Activated CD4-positive, alpha-beta T cell treated with anti-CD3 and anti-CD28 coated beads, Interleukin-2, amount 10 ng/mL, durations not matched to agents 7 days and 5 days (primary cell): ENCODE data around the gene CDC26. TPM values are rescaled to one million over a fixed set of nuclear protein-coding genes. Genes with fewer than 3 reads are reported as not detected.

Experiments
- CTCF ChIA-PET: fragments of 350-600 bp; sonication (Branson Sonifier 250); formaldehyde crosslinking; loops from one replicate; lab custom pipeline; 2021; ENCODE audit warnings: antibody characterized with exemption; lab: Charles Lee
- POLR2A ChIA-PET: fragments of 350-600 bp; sonication (Branson Sonifier 250); formaldehyde crosslinking; loops from one replicate; lab custom pipeline; 2021; ENCODE audit warnings: antibody characterized with exemption; lab: Charles Lee
- DNase-seq: peaks from one replicate; pipeline ENCODE4 v3.0.0-alpha.2; 2020
- H3K27ac Mint-ChIP-seq: one replicate; pipeline ENCODE4 v1.8.0; 2021; ENCODE audit warnings: mild to moderate bottlenecking, moderate library complexity, mixed read lengths
- H3K27me3 Mint-ChIP-seq: one replicate; pipeline ENCODE4 v1.8.0; 2021; ENCODE audit warnings: mixed read lengths
- H3K36me3 Mint-ChIP-seq: one replicate; pipeline ENCODE4 v1.8.0; 2021; ENCODE audit warnings: low read depth, mixed read lengths
- H3K4me1 Mint-ChIP-seq: one replicate; pipeline ENCODE4 v1.8.0; 2021; ENCODE audit warnings: mixed read lengths
- H3K4me3 Mint-ChIP-seq: one replicate; pipeline ENCODE4 v1.8.0; 2021; ENCODE audit warnings: mild to moderate bottlenecking, moderate library complexity, mixed read lengths
- H3K9me3 Mint-ChIP-seq: one replicate; pipeline ENCODE4 v1.8.0; 2021; ENCODE audit warnings: mixed read lengths
- total RNA-seq, 2 experiments: library from RNA; stranded (reverse); gene quantifications; one replicate each; pipeline ENCODE4 v1.2.3, GENCODE V29; 2021

Gene CDC26
- total RNA-seq, 2 experiments from 2014 or later: 28.8 to 31.0 TPM

- DNase-seq: no peak
- Mint-ChIP-seq H3K4me3 (no peak overlapping the region), H3K27ac (no peak overlapping the region), H3K36me3 (peaks cover 9% of the 10 kb centered on the region), H3K27me3 (no peaks in the 10 kb centered on the region), H3K4me1 (peaks cover 30% of the 10 kb centered on the region), H3K9me3 (no peaks in the 10 kb centered on the region)
- ChIA-PET CTCF (interaction anchor here (0.6 kb wide), 1 partner anchor 57 kb away, joined by 3 read pairs; no protein-coding TSS in a partner anchor), POLR2A (no interaction called here)
These were observed 47.9 kb downstream of the CDC26 start for GRCh38 chr9:113227436-113227835.

GRCh38 chr9:113223963-113224362, 51.4 kb downstream of the CDC26 start:
- Mint-ChIP-seq H3K4me3 (no peak overlapping the region), H3K4me1 (peaks cover 48% of the 10 kb centered on the region), H3K27ac (no peak overlapping the region), H3K9me3 (no peaks in the 10 kb centered on the region), H3K36me3 (peaks cover 9% of the 10 kb centered on the region), H3K27me3 (no peaks in the 10 kb centered on the region)
- ChIA-PET POLR2A (no interaction called here), CTCF (no interaction called here)
- DNase-seq: no peak

- Mint-ChIP-seq H3K4me1 (peaks cover 47% of the 10 kb centered on the region), H3K9me3 (no peaks in the 10 kb centered on the region), H3K4me3 (peak overlapping the region; percentile 94), H3K27me3 (no peaks in the 10 kb centered on the region), H3K27ac (peak overlapping the region; percentile 93), H3K36me3 (peaks cover 4% of the 10 kb centered on the region)
- ChIA-PET CTCF (interaction anchor here (0.6 to 1.5 kb wide), 4 partner anchors 19 to 133 kb away, joined by 3 to 6 read pairs (median 3); partner anchors contain the start of genes CDC26 and PRPF4), POLR2A (no interaction called here)
- no peak for DNase-seq
These were observed 52.9 kb downstream of the CDC26 start for GRCh38 chr9:113222482-113222841.

GRCh38 chr9:113221800-113222481, 53.4 kb downstream of the CDC26 start:
- peaks cover 47% of the 10 kb centered on the region for H3K4me1 Mint-ChIP-seq
- H3K27me3 Mint-ChIP-seq: no peaks in the 10 kb centered on the region
- H3K36me3 Mint-ChIP-seq: peaks cover 4% of the 10 kb centered on the region
- CTCF ChIA-PET: interaction anchor here (0.6 to 1.5 kb wide), 9 partner anchors 20 to 134 kb away, joined by 3 to 6 read pairs (median 3); partner anchors contain the start of genes CDC26 and PRPF4
- POLR2A ChIA-PET: no interaction called here
- no peaks in the 10 kb centered on the region for H3K9me3 Mint-ChIP-seq
- peak overlapping the region; percentile 93 for H3K27ac Mint-ChIP-seq
- H3K4me3 Mint-ChIP-seq: peak overlapping the region; percentile 94
- no peak for DNase-seq

GRCh38 chr9:113221003-113221799, 54.2 kb downstream of the CDC26 start, which contains the start of the genes FKBP15 and SLC31A1:
TSS of gene FKBP15 (minus strand) at chr9:113221277. CDS start at chr9:113221243, 34 bp downstream.
TSS of gene SLC31A1 (plus strand) at chr9:113221544. CDS start at chr9:113256149, 34,605 bp downstream.
- CTCF ChIA-PET: interaction anchor here (0.7 to 1.7 kb wide), 11 partner anchors 12 to 361 kb away, joined by 3 to 6 read pairs (median 3); partner anchors contain the start of genes CDC26 and PRPF4
- POLR2A ChIA-PET: interaction anchor here (0.6 to 1.3 kb wide), 3 partner anchors 11 to 1305 kb away, joined by 3 to 4 read pairs (median 3); no protein-coding TSS in a partner anchor
- H3K27me3 Mint-ChIP-seq: no peaks in the 10 kb centered on the region

GRCh38 chr9:113220467-113221002, 54.8 kb downstream of the CDC26 start:
- DNase-seq: peak; percentile 9
- H3K4me3 Mint-ChIP-seq: peak overlapping the region; percentile 94
- CTCF ChIA-PET: interaction anchor here (0.6 to 1.7 kb wide), 11 partner anchors 13 to 361 kb away, joined by 3 to 6 read pairs (median 4); partner anchors contain the start of genes CDC26 and PRPF4
- H3K4me1 Mint-ChIP-seq: peaks cover 51% of the 10 kb centered on the region
- peak overlapping the region; percentile 93 for H3K27ac Mint-ChIP-seq
- no peaks in the 10 kb centered on the region for H3K27me3 Mint-ChIP-seq
- peaks cover 7% of the 10 kb centered on the region for H3K36me3 Mint-ChIP-seq
- H3K9me3 Mint-ChIP-seq: no peaks in the 10 kb centered on the region
- POLR2A ChIA-PET: interaction anchor here (0.6 to 1.7 kb wide), 3 partner anchors 9 to 76 kb away, joined by 3 read pairs; no protein-coding TSS in a partner anchor

More at GRCh38 chr9:113221003-113221799, 54.2 kb downstream of the CDC26 start, which contains the start of the genes FKBP15 and SLC31A1:
- Mint-ChIP-seq H3K9me3 (no peaks in the 10 kb centered on the region), H3K36me3 (peaks cover 6% of the 10 kb centered on the region), H3K27ac (peak within 1 kb of the TSS; percentile 93), H3K4me3 (peak within 1 kb of the TSS; percentile 94), H3K4me1 (peaks cover 51% of the 10 kb centered on the region)
- peak; percentile 97 for DNase-seq

- Mint-ChIP-seq H3K27ac (peak overlapping the region; percentile 93), H3K27me3 (no peaks in the 10 kb centered on the region), H3K4me1 (peaks cover 54% of the 10 kb centered on the region), H3K36me3 (peaks cover 7% of the 10 kb centered on the region), H3K4me3 (peak overlapping the region; percentile 94), H3K9me3 (no peaks in the 10 kb centered on the region)
- CTCF ChIA-PET: interaction anchor here (0.6 to 1.7 kb wide), 7 partner anchors 13 to 362 kb away, joined by 3 to 5 read pairs (median 4); no protein-coding TSS in a partner anchor
- POLR2A ChIA-PET: interaction anchor here (1.3 to 1.7 kb wide), 2 partner anchors 8 to 10 kb away, joined by 3 read pairs; no protein-coding TSS in a partner anchor
- DNase-seq: peak; percentile 28
These were observed 55.4 kb downstream of the CDC26 start for GRCh38 chr9:113219969-113220368.

- no peak for DNase-seq
- ChIA-PET CTCF (interaction anchor here (1.2 to 1.7 kb wide), 4 partner anchors 13 to 56 kb away, joined by 4 to 5 read pairs (median 4); no protein-coding TSS in a partner anchor), POLR2A (interaction anchor here (0.7 to 1.7 kb wide), 3 partner anchors 8 to 536 kb away, joined by 3 to 5 read pairs (median 3); no protein-coding TSS in a partner anchor)
- Mint-ChIP-seq H3K36me3 (peaks cover 7% of the 10 kb centered on the region), H3K4me3 (peak overlapping the region; percentile 94), H3K4me1 (peaks cover 56% of the 10 kb centered on the region), H3K9me3 (no peaks in the 10 kb centered on the region), H3K27me3 (no peaks in the 10 kb centered on the region), H3K27ac (peak overlapping the region; percentile 93)
These were observed 56.0 kb downstream of the CDC26 start for GRCh38 chr9:113219186-113219936.

Other genes starting within 250 kb of the CDC26 start
- gene ZFP37, start 218.8 kb downstream of the CDC26 start, total RNA-seq: under 1 TPM; 0.45 to 0.52 TPM
- gene SLC31A2, start 124.6 kb downstream of the CDC26 start, total RNA-seq: 1 to 10 TPM; 2.5 to 3.0 TPM
- gene FKBP15, start 54.3 kb downstream of the CDC26 start, total RNA-seq: 10 to 100 TPM; 33.6 to 39.3 TPM
- gene SLC31A1, start 54.0 kb downstream of the CDC26 start, total RNA-seq: 10 to 100 TPM in 1 of 2 experiments, 1 to 10 TPM in 1; 9.2 to 10.4 TPM
- 10 to 100 TPM; 30.6 to 32.4 TPM for gene PRPF4, start 86 bp upstream of the CDC26 start, total RNA-seq
- not detected for gene RNF183, start 27.8 kb upstream of the CDC26 start, total RNA-seq
- gene WDR31, start 64.7 kb upstream of the CDC26 start, total RNA-seq: under 1 TPM; 0.55 to 0.87 TPM
- gene BSPRY, start 74.0 kb upstream of the CDC26 start, total RNA-seq: 1 to 10 TPM; 2.0 to 2.3 TPM
- 10 to 100 TPM; 16.2 to 20.2 TPM for gene HDHD3, start 101.4 kb upstream of the CDC26 start, total RNA-seq
- 10 to 100 TPM; 37.5 to 40.6 TPM for gene ALAD, start 125.7 kb upstream of the CDC26 start, total RNA-seq
- gene POLE3, start 135.1 kb upstream of the CDC26 start, total RNA-seq: 10 to 100 TPM; 66.6 to 73.1 TPM
- under 1 TPM; 0.37 to 0.54 TPM for gene C9orf43, start 135.2 kb upstream of the CDC26 start, total RNA-seq
- 10 to 100 TPM; 41.5 to 41.6 TPM for gene RGS3, start 188.2 kb upstream of the CDC26 start, total RNA-seq